GM12873 (cell line): ENCODE data around the gene GID8.
A peak's percentile ranks its signal among the peaks of the same experiment; 100 is the strongest.

ENCODE experiments used
- CTCF ChIP-seq: IDR thresholded peaks from 2 replicates; pipeline ENCODE4 v1.5.1; 2012; ENCODE audit warnings: low read depth, mild to moderate bottlenecking, moderate library complexity, low read length, control low read depth; ENCODE audit not compliant: insufficient read depth; ENCODE audit errors: missing control alignments

GID8 gene

GRCh38 chr20:62905536-62906117, 32.3 kb upstream of the GID8 start:
- no peak for TF ChIP-seq CTCF

- TF ChIP-seq CTCF = no peak
Measured at GRCh38 chr20:62906209-62906608, 31.7 kb upstream of the GID8 start.

GRCh38 chr20:62906647-62907375, 31.1 kb upstream of the GID8 start:
- TF ChIP-seq CTCF = no peak

GRCh38 chr20:62907384-62908317, 30.3 kb upstream of the GID8 start:
- peak; percentile 75 for TF ChIP-seq CTCF

- TF ChIP-seq CTCF = no peak
Measured at GRCh38 chr20:62908971-62909791, 28.8 kb upstream of the GID8 start.

- no peak for TF ChIP-seq CTCF
Measured at GRCh38 chr20:62910217-62910766, 27.7 kb upstream of the GID8 start.
